Tongue (tissue), 2 donors: ENCODE results near the gene VBP1. TPM values are rescaled to one million over a fixed set of nuclear protein-coding genes. Genes with fewer than 3 reads are reported as not detected.
"Not testable (repeated sequence)": the region's sequence is repeated elsewhere in the genome, so short reads cannot be mapped to it uniquely, and the experiment has no call there.

Experiments
- DNase-seq: peaks from one replicate; pipeline ENCODE4 v3.0.0-alpha.2; 2015
- total RNA-seq: library from RNA; depleted of rRNA; stranded (reverse); fragments of >200 nt; gene quantifications from one replicate; pipeline ENCODE4 v1.2.3, GENCODE V29; 2014

Gene VBP1
- total RNA-seq, 1 donor from 2014 or later, result 72.4 TPM

DNA sequence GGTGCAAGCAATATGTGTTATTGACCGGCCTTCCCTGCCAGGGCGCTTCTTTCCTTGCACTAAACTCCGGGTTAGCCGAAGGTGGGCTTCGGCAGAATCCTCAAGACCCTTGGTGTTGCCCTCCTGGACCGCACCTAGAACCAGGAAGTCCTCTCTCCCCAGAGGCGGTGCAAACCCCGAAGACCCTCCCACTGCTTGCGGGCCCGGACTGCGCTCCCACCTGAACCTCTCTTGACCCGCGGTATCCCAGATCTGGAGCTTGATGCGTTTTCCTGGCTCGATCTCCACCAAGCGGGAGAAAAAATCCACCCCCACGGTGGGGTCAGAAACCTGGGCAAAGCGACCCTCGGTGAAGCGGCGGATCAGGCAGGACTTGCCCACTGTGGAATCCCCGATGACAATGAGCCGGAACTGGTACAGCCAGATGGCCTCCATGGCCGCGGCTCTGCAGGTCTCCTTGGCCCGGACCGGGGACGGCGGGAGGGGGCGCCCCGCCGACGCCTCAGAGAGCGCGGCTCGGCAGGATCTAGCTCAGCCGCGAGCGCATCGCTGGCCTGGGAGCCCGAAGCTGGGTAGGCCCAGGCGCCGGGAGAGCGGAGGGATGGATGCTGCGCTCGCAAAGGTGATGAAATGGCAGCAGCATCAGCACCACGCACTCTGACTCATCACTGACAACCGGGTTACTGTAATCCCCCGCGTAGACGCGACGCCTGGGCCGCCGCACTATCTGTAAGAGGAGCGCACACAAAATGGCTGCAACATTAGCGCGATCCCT lies 47.8 kb downstream of the VBP1 start, which contains the start of gene RAB39B:
Gene RAB39B (minus strand): TSS at position 638 of the 775 bp plus-strand sequence. CDS start 203 bp downstream, at position 435.
- peak; percentile 57 for DNase-seq

DNA sequence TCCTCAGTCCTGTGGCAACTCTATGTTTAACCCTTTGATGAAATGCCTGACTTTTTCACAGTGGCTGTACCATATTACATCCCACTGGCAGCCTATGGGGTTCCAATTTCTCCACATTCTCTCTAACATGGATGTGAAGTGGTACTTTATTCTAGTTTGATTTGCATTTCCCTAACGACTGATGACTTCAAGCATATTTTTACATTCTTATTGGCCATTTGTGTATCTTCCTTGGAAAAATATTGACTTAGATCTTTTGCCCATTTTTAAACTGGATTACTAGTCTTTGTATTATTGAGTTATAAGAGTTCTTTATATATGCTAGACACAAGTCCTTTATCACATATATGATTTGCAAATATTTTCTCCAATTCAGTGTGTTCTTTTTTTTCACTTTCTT lies 50.2 kb downstream of the VBP1 start:
- no peak for DNase-seq

DNA sequence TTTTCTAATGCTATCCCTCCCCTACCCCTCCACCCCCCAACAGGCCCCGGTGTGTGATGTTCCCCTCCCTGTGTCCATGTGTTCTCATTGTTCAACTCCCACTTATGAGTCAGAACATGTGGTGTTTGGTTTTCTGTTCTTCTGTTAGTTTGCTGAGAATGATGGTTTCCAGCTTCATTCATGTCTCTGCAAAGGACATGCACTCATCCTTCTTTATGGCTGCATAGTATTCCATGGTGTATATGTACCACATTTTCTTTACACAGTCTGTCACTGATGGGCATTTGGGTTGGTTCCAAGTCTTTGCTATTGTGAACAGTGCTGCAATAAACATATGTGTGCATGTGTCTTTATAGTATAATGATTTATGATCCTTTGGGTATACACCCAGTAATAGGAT lies 51.7 kb downstream of the VBP1 start:
- DNase-seq, result not testable (repeated sequence)

DNA sequence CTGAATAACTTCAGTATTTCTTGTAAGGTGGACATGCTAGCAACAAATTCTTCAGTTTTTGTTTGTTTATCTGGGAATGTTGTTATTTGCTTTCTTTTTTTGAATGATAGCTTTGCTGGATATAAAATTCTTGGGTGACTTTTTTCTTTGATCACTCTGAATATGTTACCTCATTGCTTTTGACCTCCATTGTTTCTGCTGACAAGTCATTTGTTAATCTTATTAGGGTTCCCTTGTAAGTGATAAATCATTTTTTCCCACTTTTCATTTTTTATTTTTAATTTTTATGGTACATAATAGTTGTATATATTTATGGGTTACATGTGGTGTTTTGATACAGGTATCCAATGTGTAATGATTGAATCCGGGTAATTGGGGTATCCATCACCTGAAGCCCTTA lies 54.7 kb downstream of the VBP1 start:
- DNase-seq, result no peak

GRCh38 chrX:155279873-155280272 lies 63.6 kb downstream of the VBP1 start:
- DNase-seq, result no peak

Other genes starting within 250 kb of the VBP1 start
- 7.3 TPM for gene F8, start 193.7 kb upstream of the VBP1 start, total RNA-seq
- gene FUNDC2, start 189.6 kb upstream of the VBP1 start, total RNA-seq, result 59.4 TPM
- gene CMC4, start 145.3 kb upstream of the VBP1 start, total RNA-seq, result 13.0 TPM
- gene MTCP1, start 145.3 kb upstream of the VBP1 start, total RNA-seq, result 1.7 TPM
- gene BRCC3, start 145.0 kb upstream of the VBP1 start, total RNA-seq, result 18.2 TPM
- gene RAB39B, start 48.0 kb downstream of the VBP1 start, total RNA-seq, result 0.51 TPM
- 7.6 TPM for gene CLIC2, start 118.2 kb downstream of the VBP1 start, total RNA-seq
- not detected for gene F8A2, start 165.6 kb downstream of the VBP1 start, total RNA-seq
- 1.9 TPM for gene F8A3, start 242.2 kb downstream of the VBP1 start, total RNA-seq